GM18868 (cell line): Measurements from ENCODE around the gene LETMD1.
"Not testable (repeated sequence)": the region's sequence is repeated elsewhere in the genome, so short reads cannot be mapped to it uniquely, and the experiment has no call there.

Experiments used
- ATAC-seq: cut with Tn5 transposase; IDR thresholded peaks from one replicate; pipeline ENCODE4 v1.9.1; 2021; ENCODE audit warnings: mild to moderate bottlenecking, moderate library complexity; ENCODE audit not compliant: unreplicated experiment

LETMD1 gene, protein sequence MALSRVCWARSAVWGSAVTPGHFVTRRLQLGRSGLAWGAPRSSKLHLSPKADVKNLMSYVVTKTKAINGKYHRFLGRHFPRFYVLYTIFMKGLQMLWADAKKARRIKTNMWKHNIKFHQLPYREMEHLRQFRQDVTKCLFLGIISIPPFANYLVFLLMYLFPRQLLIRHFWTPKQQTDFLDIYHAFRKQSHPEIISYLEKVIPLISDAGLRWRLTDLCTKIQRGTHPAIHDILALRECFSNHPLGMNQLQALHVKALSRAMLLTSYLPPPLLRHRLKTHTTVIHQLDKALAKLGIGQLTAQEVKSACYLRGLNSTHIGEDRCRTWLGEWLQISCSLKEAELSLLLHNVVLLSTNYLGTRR

DNA sequence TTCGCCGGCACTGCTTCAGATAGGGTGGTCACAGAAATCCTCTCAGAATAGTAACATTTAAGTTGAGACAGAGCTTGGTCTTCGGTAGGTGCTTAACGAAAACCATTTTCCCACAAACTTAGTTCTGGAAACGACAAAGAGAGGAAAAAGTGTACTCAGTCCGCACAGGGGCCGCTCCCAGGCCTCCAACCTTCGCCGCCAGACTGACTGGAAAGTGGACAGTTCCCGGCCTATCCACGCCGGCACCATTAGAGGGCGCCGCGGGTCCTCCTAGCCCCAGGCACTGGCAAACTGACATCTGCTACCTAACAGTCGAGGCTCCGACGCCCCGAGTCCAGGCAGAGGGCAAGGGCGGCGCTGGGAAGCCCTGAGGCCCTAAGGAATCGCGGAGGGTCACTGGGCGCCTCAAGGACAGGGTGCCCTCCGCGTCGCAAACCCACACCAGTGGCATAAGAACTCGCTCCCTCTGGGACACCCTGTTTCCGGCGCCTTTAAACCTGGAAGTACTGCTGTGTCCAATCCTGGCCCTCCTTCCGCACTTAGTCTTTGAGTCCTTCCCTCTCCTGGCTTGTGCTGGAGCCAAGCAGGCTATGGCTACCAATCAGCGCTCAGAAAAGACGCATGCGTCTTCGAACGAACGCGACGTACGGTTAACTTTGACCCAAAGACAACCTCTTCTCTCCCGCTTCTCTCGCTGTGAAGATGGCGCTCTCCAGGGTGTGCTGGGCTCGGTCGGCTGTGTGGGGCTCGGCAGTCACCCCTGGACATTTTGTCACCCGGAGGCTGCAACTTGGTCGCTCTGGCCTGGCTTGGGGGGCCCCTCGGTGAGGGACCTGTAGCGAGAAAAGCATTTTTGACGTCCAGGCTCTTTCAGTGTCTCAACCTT is at the start of gene LETMD1:
TSS of gene LETMD1 (plus strand) at position 673 of the 886 bp plus-strand sequence. CDS start at position 703, 30 bp downstream.
- ATAC-seq, result peak; percentile 97

DNA sequence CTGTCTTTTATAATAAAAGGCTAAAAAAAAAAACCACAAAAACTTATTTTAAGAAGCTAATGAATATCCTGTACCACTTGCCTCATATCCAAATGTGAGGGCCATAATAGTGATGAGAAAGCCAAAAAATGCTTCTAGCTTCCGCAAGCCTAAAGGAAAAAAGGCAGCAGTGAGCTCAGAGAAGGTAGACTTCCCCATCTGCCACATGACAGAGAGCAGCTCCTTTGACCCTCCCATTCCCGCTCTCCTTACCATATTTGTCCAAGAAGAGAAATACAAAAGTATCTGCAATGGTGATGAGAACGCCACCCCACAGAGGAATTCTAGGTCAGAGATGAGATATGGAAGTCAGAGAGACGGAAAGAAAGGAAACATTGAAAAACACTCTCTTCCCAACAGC is 49.0 kb upstream of the LETMD1 start:
- ATAC-seq, result no peak

DNA sequence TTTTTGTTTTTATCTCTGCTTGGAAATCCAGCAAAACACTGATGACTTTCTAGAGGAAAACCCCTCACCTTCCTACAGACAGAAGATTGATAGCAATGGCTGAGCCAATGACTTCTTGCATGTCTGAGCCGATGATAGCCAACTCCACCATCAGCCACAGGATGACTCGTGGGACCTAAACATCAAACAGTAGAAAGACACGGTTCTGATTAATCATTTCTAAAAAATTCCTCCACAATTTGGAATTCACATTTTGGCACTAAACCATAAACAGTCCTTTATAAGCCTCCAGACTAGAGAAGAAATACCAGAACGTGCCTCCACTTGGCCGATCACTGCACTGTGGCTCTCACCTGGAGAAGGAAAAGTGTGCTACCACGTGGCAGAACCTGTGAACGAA is 47.9 kb upstream of the LETMD1 start:
- ATAC-seq, result no peak

DNA sequence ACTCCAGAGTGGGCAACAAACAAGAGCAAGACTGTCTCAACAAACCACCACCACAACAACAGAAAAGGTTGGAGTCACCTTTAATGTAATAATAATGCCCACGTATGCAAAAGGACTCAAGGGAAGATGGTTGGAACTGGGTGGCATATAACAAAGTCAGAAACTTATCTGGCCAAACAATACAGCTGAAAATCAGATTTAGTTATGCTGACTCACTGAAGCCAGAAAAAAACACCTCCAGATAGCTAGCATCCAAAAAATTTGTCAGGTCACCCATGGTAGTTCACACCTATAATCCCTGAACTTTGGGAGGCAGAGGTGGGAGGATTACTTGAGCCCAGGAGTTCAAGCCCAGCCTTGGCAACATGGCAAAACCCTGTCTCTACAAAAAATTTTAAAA is 46.3 kb upstream of the LETMD1 start:
- no peak for ATAC-seq

DNA sequence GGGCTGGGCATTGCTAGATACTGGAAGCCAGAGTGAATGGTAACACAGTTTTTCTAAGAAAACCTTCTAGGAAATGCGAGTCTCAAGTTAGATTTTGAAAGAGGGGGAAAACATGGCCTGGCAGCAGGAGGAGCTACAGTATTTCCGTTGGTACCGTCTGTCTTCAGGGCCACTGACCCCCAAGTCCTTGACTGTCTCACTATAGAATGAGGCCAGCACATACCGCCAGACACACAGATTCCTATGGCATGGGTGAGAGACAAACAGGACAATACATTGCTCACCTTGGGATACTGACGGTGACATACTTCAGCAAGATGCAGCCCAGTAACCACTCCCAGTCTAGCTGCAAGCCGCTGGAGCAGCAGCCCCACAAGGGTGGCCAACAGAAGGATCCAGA is 43.6 kb upstream of the LETMD1 start:
- ATAC-seq, result no peak

DNA sequence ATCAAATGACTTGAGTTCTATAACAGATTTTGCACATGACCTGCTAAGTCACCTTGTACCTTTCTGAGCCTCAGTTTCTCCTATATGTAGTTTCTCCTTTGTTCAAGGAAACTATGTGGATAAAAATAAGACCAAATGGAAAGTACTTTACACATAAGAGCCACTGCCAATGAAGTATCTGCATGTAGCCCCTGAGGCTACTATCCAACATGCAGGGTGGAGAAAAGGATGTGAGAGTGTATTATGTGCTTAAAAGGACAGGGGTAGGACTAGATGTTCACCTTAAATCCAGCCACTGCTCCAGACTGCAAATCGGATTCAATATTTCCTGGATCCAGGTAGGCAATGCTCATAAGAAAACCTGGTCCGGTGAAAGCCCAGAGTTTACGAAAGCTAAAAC is 43.1 kb upstream of the LETMD1 start:
- ATAC-seq, result no peak

DNA sequence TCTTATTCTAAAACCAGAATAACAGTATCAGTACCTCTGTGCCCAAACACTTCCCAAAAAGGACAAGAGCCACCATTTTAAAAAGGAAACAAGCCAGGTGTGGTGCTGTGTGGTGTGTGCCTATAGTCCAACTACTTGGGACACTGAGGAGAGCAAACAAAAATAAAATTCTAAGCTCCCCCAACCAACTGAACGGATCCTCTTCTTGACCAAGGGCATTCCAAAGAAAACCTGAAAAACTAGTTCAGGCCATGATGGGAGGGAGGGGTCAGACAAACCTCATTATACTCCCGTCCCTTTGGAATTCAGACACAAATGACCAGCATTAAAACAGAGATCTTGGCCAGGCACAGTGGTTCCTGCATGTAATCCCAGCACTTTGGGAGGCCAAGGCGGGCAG is 42.5 kb upstream of the LETMD1 start:
- ATAC-seq, result no peak

DNA sequence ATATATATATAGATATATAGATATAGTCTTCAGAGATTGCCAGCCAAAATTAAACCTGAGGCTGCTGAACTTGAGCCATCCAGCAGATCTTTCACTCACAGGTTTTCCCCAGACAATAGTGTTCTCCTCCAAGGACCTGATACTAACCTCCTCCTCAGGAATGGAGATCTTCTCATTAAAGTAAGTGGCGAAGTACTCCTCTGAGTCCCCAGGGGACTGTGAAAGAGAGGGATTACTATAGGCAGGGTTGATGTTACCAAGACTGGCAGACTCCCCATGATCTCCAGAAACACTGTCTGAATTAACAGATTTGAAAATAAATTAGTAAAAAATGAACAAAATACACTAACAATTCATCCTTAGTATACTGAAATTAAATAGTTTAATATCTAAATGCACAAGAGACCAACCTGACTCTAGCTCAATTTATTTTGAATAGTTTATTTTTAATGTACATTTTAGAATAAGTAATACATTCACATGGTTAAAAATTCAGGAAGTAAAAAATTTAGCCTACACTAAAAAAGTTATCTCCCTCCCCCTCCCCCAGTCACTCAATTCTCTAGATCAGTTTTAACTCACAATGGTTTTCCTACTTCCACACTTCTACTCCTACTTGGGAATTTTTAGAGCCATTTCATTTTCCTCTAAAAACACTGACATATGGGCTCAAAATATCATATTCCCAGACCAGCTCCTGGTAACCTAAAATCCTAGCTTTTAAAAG is 39.6 kb upstream of the LETMD1 start:
- ATAC-seq, result no peak

DNA sequence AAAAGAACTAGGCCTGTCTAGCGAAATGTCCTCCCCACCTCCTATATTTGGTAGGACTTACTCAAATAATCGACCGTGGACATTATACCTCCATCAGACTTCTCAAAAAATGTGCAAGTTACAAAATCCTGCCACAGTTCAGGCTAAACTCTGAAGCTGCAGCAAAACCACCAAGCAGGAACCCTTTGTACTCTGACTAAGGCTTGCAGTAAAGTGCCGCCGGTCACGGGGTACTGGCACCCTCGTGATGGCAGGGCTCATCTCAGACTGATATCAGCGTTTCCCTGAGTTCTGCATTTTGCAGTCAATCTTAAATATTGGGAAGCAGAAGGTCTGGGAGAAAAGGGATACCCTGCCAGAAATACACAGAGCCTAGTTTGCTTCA is 39.1 kb upstream of the LETMD1 start:
- peak; percentile 54 for ATAC-seq

DNA sequence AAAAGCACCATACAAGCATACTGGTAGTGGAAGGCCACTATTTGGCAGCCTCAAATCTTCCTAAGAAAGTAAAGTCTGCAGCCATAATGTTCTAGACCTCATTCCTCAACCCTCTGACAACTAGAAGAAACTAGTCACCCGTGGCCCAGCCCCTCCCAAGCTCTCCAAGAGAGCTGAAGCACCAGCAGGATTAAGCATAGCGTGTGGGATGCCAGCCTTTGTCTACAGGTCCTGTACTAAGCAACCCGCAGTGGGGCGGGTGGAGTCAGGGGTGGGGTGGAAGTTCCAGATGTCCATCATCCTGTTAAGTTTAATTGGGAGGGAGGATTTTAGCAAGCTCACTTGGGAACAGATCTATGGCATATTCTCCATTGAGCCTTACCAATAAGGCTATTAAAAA is 36.2 kb upstream of the LETMD1 start:
- no peak for ATAC-seq

DNA sequence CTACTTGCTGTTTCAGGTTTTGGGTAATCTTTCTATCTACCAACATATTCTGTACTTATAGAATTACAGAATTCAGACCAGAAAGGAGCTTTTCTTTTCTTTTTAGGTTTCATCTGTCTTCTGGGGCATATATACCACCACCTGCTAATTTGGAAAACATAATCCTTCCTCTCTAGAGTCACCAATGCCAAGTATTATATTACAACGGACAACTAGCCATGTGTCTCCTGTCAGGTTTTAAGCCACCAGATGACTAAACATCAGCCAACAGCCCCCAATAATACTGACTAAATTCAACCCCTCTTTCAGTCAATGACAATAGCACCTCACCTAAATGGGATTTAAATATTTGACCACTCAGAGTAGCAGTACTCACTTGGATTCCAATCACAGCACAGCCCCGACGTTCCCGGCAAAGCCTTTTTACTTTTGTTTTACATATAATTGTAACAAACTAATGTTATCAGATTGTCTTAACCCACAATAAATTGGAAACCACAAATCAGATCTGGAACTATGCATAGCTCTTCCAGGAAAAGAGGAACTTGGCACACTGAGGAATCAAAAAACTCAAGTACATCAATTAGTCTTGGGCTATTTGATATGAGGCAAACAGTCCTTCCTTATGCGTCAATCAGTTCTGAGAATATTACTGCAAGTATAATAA is 35.4 kb upstream of the LETMD1 start:
- ATAC-seq, result no peak

DNA sequence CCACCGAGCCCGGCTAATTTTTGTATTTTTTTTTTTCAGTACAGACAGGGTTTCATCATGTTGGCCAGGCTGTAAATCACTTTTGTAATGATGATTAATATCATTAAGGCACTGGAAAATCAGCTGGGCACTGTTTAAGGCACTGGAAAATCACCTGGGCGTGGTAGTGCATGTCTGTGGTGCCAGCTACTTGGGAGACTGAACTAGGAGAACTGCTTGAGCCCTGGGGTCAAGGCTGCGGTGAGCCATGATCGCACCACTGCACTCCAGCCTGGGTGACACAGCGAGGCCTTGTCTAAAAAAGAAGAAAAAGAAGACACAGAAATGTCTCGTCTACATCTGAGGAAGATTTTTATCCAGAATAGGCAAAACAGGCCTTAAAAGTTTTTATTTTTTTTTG is 34.7 kb upstream of the LETMD1 start:
- no peak for ATAC-seq

DNA sequence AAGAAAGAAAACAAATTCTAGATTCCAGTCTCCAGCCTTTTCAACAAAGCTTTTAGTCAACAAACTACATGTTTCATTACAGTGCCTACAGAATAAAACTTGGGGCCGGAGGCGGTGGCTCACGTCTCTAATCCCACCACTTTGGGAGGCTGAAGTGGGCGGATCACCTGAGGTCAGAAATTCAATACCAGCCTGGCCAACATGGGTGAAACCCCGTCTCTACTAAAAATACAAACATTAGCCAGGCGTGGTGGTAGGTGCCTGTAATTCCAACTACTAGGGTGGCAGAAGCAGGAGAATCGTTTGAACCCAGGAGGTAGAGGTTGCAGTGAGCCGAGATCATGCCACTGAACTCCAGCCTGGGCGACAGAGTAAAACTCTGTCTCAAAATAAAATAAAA is 33.7 kb upstream of the LETMD1 start:
- ATAC-seq, result not testable (repeated sequence)

DNA sequence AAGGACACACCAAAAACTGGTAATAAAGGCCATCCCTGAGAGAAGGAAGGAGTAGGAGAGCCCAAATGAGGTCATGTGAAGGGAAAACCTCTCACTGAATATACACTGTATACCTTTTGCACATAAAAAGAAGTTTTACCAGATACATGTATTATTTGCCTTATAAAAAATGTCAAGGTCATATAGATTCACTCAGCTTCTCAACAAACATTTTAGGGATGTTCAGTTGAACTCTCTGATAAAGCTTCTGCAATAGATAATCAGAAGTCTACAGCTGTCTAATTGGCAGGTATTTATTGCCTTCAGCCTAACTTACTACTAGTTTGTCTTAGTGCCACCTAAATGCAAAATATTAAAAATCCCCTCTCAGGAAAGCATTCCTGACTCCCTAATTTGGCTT is 30.7 kb upstream of the LETMD1 start:
- no peak for ATAC-seq

DNA sequence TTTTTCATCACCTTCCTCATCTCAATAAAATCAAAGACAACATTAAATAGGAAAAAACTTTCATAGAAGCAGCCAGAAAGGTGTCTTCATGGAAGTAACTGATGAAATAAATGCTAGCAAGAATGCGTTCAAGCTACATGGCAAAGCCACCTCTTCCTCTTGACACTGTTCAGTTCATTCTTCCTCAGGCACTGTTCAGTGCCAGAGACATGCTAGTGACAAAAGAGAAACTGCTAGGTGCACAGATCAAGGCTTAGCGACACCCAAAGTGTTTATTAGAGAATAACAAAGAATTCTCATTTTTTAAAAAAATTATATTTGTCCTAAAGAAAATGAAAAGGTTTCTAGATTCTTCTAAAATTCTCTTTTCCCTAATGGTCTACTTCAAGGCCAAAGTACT is 29.2 kb upstream of the LETMD1 start:
- ATAC-seq, result no peak

DNA sequence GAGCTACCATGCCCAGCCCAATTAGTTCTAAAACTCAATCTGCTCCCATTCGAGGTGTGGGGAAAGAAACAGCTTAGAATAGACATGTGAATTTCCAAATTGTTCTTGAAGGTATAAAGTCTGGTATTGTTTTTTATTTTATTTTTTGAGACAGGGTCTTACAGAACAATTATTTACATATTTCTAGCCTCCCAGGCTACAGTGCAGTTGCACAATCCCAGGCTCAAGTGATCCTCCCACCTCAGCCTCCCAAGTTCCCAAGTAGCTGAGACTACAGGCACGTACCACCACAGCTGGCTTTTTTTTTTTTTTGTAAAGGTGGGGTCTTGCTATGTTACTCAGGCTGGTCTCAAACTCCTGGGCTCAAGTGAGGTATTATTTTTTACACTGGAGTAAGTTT is 28.2 kb upstream of the LETMD1 start:
- ATAC-seq, result no peak

DNA sequence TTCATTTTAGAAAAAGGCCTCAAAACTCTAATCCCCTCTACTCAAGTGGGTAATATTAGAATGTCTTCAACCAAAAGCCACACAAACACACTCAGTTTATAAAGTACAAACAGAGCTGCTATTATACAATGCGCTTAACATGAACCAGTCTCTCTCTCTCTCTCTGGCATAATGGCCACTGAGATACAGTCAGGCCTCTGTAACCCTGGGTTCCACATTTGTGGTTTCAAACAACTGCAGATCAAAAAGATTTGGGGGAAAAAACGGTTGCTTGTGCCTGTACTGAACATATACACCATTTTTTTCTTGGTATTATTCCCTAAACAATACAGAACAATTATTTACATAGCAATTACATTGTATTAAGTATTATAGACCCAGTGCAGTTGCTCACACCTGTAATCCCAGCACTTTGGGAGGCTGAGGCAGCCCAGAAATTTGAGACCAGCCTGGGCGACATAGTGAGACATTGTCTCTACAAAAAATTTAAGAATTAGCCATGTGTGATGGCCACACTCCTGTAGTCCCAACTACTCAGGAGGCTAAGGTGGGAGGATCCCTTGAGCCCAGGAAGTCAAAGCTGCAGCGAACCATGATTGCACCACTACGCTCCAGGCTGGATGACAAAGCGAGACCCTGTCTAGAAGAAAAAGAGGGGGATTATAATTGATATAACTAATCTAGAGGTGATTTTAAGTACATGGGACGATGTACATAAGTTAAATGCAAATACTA is 27.5 kb upstream of the LETMD1 start:
- ATAC-seq, result no peak

DNA sequence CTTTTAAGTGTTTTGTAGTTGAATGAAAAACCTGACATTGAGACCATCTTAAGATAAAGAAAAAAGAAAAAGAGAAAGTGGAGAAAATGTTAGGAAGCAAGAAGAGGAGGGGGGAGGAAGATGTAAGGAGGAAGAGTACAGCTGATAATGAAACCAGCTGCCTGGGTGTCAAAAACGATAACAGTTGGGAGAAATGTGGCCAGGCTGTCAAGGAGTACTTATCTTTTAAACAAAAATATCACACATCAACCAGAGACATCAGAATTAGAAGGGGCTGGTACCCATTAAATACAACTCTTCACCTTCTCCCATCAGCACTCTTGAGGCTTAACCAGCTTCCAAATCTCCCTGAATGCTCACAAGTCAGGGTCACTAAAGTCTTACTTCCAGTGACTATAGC is 26.4 kb upstream of the LETMD1 start:
- no peak for ATAC-seq

DNA sequence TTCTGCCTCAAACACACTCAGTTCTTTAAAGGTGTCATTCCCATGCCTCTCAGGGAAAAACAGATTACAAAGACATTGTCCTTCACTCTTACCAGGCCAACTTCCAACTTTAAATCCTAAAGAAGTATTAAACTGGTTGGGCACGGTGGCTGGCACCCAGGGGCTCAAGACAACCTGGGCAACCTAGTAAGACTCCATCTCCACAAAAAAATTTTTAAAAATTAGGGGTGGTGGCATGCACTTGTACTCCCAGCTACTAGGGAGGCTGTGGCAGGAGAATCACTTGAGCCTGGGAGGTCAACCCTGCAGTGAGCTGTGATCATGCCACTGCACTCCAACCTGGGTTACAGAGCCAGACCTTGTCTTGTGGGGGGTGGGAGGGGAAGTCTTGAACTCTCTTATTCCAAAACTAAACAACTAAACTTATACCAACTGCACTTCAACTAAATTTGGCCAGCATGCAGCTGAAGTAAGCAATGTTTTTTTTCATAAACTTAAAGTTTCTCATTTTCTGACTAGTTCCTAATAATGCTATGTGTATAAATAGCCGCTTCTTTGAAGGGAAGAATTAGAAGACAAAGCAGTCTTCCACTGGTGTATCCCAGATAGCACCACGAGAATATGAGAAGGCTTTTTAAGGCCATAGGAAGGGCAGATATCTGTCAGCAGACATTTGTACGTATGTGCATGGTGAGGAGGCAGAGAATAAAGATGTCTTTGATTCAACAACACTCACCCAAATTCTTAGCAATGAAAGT is 24.3 kb upstream of the LETMD1 start:
- no peak for ATAC-seq
